Gastrocnemius medialis (tissue), 4 donors: ENCODE data around the gene FAM163B.

Experiments used
- CTCF ChIP-seq, 5 experiments: fragments of 450-650 bp in 3 of 5; fragments of 200-600 bp in 2 of 5; sonication (generic) in 2 of 5; IDR thresholded peaks in 4 of 5; conservative IDR thresholded peaks in 1 of 5; 1 replicate in 4 of 5; 2 replicates in 1 of 5; pipeline ENCODE4 v1.5.1; 2016 to 2019; ENCODE audit warnings: antibody characterized with exemption in 5 of 5, mild to moderate bottlenecking in 3 of 5, moderate library complexity in 3 of 5
- POLR2A ChIP-seq, 2 donors: fragments of 450-650 bp; IDR thresholded peaks; one replicate each; pipeline ENCODE4 v1.6.1; 2017; ENCODE audit warnings: antibody characterized with exemption in 2 of 2, mild to moderate bottlenecking in 2 of 2, moderate library complexity in 2 of 2

- TF ChIP-seq CTCF (IDR thresholded peaks at IDR 0.05 in 4 of 5, conservative IDR thresholded peaks at IDR 0.05 in 1 of 5) (no peak), POLR2A (IDR thresholded peaks at IDR 0.05) (no peak)
These were observed 5.0 kb downstream of the FAM163B start for GRCh38 chr9:133604214-133604613.
